ENCODE data around the gene ADAP1.

Gene ADAP1

DNA sequence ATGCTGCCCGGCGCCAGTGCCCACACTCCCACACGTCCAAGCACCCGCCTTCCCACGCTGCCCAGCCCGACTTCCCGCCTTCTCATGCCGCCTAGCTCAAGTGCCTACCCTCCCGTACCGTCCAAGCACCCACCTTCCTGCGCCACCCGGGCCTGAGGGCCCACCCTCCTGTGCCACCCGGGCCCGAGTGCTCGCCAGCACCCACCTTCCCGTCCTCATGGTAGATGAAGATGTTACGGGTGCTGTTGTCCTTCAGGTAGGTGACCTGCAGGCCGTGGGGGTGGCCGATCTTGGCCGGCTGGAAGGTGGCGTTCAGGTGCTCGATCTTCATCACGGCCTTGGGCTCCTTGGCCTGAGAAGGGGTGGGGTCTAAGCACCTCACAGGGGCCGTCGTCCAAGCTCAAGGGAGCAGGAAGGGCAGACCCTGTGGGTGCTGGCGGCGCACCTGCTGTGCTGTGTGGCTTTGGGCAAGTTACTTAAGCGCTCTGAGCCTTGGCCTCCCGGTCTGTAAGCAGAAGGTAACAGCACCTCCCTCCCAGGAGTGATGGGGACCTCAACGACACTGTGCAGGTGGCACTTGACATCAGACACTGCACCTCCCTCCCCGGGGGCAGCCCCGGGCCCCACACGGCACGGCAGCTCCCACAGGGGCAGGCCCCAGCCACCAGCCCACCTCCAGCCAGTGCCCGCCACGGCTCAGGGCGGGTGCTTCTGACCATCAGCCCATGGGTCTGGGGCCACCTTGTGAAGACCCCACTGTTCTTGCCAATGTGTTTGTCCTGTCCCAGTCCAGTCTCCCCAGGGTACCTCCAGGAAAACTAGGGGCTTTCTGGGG is 50.3 kb downstream of the ADAP1 start:
- TF ChIP-seq, protein P1, sequence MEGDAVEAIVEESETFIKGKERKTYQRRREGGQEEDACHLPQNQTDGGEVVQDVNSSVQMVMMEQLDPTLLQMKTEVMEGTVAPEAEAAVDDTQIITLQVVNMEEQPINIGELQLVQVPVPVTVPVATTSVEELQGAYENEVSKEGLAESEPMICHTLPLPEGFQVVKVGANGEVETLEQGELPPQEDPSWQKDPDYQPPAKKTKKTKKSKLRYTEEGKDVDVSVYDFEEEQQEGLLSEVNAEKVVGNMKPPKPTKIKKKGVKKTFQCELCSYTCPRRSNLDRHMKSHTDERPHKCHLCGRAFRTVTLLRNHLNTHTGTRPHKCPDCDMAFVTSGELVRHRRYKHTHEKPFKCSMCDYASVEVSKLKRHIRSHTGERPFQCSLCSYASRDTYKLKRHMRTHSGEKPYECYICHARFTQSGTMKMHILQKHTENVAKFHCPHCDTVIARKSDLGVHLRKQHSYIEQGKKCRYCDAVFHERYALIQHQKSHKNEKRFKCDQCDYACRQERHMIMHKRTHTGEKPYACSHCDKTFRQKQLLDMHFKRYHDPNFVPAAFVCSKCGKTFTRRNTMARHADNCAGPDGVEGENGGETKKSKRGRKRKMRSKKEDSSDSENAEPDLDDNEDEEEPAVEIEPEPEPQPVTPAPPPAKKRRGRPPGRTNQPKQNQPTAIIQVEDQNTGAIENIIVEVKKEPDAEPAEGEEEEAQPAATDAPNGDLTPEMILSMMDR (IDR thresholded peaks at IDR 0.05) = no peak

GRCh38 chr7:902996-903395 is 51.5 kb downstream of the ADAP1 start:
- TF ChIP-seq, protein P1 (IDR thresholded peaks at IDR 0.05) = no peak

DNA sequence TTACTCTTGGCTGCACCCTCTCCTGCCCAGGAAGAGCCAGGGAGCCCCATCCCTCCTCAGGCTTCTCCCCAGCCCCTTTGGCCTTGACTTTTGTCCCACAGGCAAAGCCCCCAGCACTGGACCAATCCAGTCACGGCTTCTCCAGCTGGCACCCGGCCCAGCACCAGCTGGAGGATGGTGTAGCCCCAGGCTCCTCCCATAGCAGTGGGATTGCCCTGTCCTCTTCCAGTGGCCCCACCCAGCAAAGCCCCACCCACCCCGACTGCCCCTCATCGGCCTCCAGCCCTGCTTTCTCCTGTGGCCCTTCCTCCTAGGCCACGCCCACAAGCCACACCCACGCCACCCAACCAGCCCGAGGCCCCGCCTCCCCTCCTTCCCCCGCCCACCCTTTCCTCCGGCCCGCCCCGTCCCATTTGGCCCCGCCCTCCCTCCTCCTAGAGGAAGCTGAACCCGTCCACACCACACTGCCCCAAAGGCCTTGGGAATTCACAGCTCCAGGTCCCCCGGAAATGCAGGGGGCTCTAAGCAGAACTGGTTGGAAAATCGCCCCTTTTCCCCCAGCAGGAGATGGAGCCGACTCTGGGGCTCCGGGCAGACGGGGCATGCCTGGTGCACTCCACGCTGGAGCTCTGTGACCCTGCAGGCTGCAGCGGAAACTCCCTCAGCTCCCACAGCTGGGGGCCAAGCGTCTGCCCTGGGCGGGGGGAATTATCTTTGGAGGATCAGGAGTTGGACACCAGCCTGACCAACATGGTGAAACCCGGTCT is 52.9 kb downstream of the ADAP1 start:
- TF ChIP-seq, protein P1 (IDR thresholded peaks at IDR 0.05) = no peak

DNA sequence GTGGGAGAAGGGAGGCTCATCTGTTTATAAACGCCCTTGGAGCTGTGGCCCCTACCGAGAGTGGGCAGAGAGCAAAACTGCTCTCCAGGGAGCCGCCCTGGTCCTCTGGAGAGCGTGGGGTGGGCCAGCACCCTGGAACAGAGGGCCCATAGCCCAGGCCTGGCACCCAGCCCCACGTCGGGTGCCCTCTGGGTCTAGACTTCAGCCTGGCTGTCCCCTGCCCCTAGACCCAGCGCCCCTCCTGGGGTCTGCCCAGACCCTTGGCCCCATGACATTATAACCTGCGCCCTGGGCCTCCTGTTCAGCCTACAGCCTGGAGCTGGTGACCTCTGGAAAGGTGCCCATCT is 53.5 kb downstream of the ADAP1 start:
- TF ChIP-seq, protein P1 (IDR thresholded peaks at IDR 0.05) = no peak

DNA sequence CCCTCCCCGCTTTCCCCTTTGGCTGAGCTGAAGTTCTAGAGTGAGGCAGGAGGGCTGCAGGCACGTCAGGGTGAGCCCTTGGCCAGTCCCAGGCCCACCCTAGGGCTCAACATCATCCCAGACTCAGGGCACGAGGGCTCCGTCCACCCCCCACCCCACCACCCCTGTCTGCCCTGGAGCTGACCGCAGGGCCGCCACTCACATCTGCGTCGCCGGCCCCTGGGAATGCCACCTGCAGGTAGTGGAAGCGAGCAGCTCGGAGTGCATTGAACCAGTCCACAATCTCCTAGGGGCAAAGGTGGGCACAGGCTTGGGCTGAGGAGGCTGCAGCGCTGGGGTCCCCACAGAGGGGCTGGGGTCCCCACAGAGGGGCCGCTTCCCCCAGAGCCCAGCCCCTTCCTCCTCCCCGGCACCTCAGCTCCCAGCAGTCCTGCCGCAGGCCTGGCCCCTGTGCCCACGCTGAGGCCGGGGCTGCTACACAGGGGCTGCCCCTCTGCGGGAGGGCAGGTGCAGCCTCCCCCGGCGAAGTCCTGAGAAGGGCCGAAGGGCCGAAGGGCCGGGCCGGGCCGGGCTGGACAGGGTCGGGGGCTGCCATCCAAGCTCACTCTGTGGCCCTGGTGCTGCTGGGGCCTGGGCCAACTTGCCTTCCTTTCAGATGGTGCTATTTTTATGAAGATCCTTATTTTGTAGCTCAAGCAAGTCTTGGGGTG is 54.0 kb downstream of the ADAP1 start:
- TF ChIP-seq, protein P1 (IDR thresholded peaks at IDR 0.05) = no peak

- TF ChIP-seq, protein P1 (IDR thresholded peaks at IDR 0.05) = no peak
Measured at GRCh38 chr7:899806-900205, 54.7 kb downstream of the ADAP1 start.

DNA sequence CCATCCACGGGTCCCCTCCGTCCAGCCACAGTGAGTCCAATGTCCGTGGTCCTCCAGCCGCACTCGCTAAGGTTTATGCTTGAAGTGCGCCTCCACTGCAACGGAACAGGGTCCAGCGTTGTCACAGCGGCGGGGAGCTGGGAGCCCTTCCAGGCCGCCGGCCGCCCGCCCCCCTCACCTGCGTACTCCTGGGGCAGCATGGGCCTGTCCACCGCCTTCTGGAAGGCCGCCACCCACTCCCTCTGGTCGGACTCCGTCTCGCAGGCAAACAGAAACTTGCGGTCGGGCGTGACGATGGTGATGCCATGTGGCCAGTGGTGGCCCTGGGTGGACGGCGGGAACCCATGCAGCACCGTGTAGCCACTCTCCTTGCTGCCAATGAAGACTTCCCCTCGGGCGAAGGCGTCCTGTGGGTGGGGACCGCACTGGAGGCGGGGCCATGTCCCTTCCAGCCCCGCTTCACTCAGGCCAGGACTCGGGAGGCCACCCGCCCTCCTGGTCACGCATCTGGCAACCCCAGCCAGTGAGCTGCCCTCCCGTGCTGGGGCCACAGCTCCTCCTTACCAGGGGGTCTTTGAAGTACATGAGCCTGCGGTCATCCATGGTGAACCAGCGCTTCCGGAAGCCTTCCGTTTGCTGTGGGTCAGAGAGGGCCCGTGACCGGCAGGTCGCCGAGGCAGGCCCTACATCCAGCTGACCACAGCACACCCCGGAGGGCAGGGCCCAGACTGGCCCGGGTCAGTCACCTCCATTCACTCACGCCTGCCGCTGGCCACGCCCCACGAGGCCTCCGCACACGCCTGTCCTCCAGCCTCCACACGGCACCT is 55.4 kb downstream of the ADAP1 start:
- TF ChIP-seq, protein P1 (IDR thresholded peaks at IDR 0.05) = no peak

Measured in LNCAP (cell line).